Body of pancreas (tissue), 4 donors: ENCODE measurements around the gene FGR. TPM values are rescaled to one million over a fixed set of nuclear protein-coding genes. Genes with fewer than 3 reads are reported as not detected.

Source experiments
- ATAC-seq: fragments of 150-250 bp; one replicate; pipeline ENCODE4 v1.9.1; 2016
- DNase-seq, 4 donors: peaks; one replicate each; pipeline ENCODE4 v3.0.0-alpha.2; 2019
- H3K27ac ChIP-seq, 4 donors: fragments of 200-600 bp; sonication (generic); 1 replicate in 3 of 4; 2 replicates in 1 of 4; pipeline versions ENCODE4 v1.5.1 to v1.6.1; 2016 to 2019; ENCODE audit warnings: mild to moderate bottlenecking in 1 of 4, mixed read lengths in 1 of 4, moderate library complexity in 1 of 4
- H3K27me3 ChIP-seq, 2 donors: fragments of 200-600 bp; sonication (generic); one replicate each; pipeline ENCODE4 v1.6.0; 2016; ENCODE audit warnings: mild to moderate bottlenecking in 1 of 2
- H3K36me3 ChIP-seq, 2 donors: fragments of 200-600 bp; sonication (generic); replicated peaks in 1 of 2; 2 replicates each; pipeline ENCODE4 v1.5.1; 2016; ENCODE audit warnings: low read depth in 2 of 2; ENCODE audit not compliant: insufficient read depth in 1 of 2
- H3K4me1 ChIP-seq: fragments of 200-600 bp; sonication (generic); one replicate; pipeline ENCODE4 v1.6.0; 2016
- H3K4me3 ChIP-seq, 2 donors: fragments of 200-600 bp; sonication (generic); 1 replicate in 1 of 2; 2 replicates in 1 of 2; pipeline ENCODE4 v1.5.1; 2016 to 2019
- H3K9me3 ChIP-seq, 3 donors: fragments of 200-600 bp; sonication (generic); 1 replicate in 2 of 3; 2 replicates in 1 of 3; pipeline ENCODE4 v1.5.1; 2016
- CTCF ChIP-seq, 7 experiments: fragments of 450-650 bp in 4 of 7; fragments of 200-600 bp in 3 of 7; sonication (generic) in 3 of 7; IDR thresholded peaks; one replicate each; pipeline ENCODE4 v1.5.1; 2016 to 2019; ENCODE audit warnings: antibody characterized with exemption in 7 of 7
- POLR2A ChIP-seq, 3 donors: fragments of 450-650 bp; IDR thresholded peaks; one replicate each; pipeline ENCODE4 v1.6.1; 2016; ENCODE audit warnings: antibody characterized with exemption in 3 of 3, mild to moderate bottlenecking in 2 of 3
- WGBS, 2 donors: methylation state at CpG; one replicate each; pipeline ENCODE4 v1.1.5; 2017; 5-methylcytosine and 5-hydroxymethylcytosine counted together
- intact Hi-C: fragments of 100-400 bp; cut with DNase I; formaldehyde crosslinking; loops from one replicate; pipeline ENCODE4 v1.15.1; 2023
- total RNA-seq, 2 donors: library from RNA; depleted of rRNA; stranded (reverse); fragments of >200 nt; gene quantifications; one replicate each; pipeline ENCODE4 v1.1.0, GENCODE V29; 2016

The FGR gene
- total RNA-seq, 2 donors from 2014 or later, result 3.0 to 5.4 TPM

GRCh38 chr1:27638047-27638734, 3.2 kb upstream of the FGR start:
- no peak for ATAC-seq

GRCh38 chr1:27635396-27636142, 584 bp upstream of the FGR start:
- Histone ChIP-seq H3K36me3 (no peaks in the 10 kb centered on the region), H3K27ac (peak overlapping the region in 1 of 4 donors; percentile 75), H3K27me3 (peaks cover 0 to 4% of the 10 kb centered on the region in 2 donors), H3K9me3 (no peaks in the 10 kb centered on the region), H3K4me3 (no peak overlapping the region), H3K4me1 (peaks cover 13% of the 10 kb centered on the region)
- intact Hi-C loops, result no loop called here
- DNase-seq, result no peak
- WGBS, 2 donors, result 82 to 84% methylated on average over 9 to 11 of the region's 11 CpGs
- ATAC-seq, result no peak
- TF ChIP-seq CTCF (IDR thresholded peaks at IDR 0.05) (no peak), POLR2A (IDR thresholded peaks at IDR 0.05) (no peak)

More at GRCh38 chr1:27638047-27638734, 3.2 kb upstream of the FGR start:
- intact Hi-C loops, result no loop called here
- H3K4me1 ChIP-seq, result peaks cover 13% of the 10 kb centered on the region
- H3K27me3 ChIP-seq, result peaks cover 0 to 4% of the 10 kb centered on the region in 2 donors
- WGBS, 2 donors, result 64 to 70% methylated on average over 5 of the region's 5 CpGs
- H3K4me3 ChIP-seq, result no peak overlapping the region
- TF ChIP-seq POLR2A (IDR thresholded peaks at IDR 0.05) (no peak), CTCF (IDR thresholded peaks at IDR 0.05) (no peak)
- H3K9me3 ChIP-seq, result no peaks in the 10 kb centered on the region
- H3K27ac ChIP-seq, result no peak overlapping the region
- DNase-seq, result no peak
- no peaks in the 10 kb centered on the region for H3K36me3 ChIP-seq

- ATAC-seq (peak; percentile 51), DNase-seq (peak in 1 of 4 donors; percentile 40)
- H3K27ac ChIP-seq, result peak overlapping the region in 2 of 4 donors; percentile 39 to 75
- TF ChIP-seq POLR2A (IDR thresholded peaks at IDR 0.05) (no peak), CTCF (IDR thresholded peaks at IDR 0.05) (no peak)
- peaks cover 13% of the 10 kb centered on the region for H3K4me1 ChIP-seq
- H3K9me3 ChIP-seq, result no peaks in the 10 kb centered on the region
- H3K36me3 ChIP-seq, result no peaks in the 10 kb centered on the region
- 9 to 26% methylated on average over 21 to 49 of the region's 63 CpGs for WGBS, 2 donors
- intact Hi-C loops, result no loop called here
- H3K4me3 ChIP-seq, result no peak overlapping the region
- peaks cover 0 to 4% of the 10 kb centered on the region in 2 donors for H3K27me3 ChIP-seq
These were observed 604 bp downstream of the FGR start for GRCh38 chr1:27634177-27634984.

GRCh38 chr1:27633640-27634176, 1.3 kb downstream of the FGR start:
- WGBS, 2 donors, result 28 to 74% methylated on average over 5 to 17 of the region's 17 CpGs

More at GRCh38 chr1:27633640-27634176, 1.3 kb downstream of the FGR start:
- no peak for TF ChIP-seq POLR2A (IDR thresholded peaks at IDR 0.05)
- no peak for TF ChIP-seq CTCF (IDR thresholded peaks at IDR 0.05)
- Histone ChIP-seq H3K36me3 (no peaks in the 10 kb centered on the region), H3K4me1 (peaks cover 13% of the 10 kb centered on the region), H3K9me3 (no peaks in the 10 kb centered on the region), H3K4me3 (no peak overlapping the region), H3K27me3 (peaks cover 0 to 4% of the 10 kb centered on the region in 2 donors), H3K27ac (peak overlapping the region in 2 of 4 donors; percentile 39 to 75)
- ATAC-seq (no peak), DNase-seq (no peak)
- intact Hi-C loops, result no loop called here
